Upper lobe of right lung (tissue), 1 donor: Measurements from ENCODE around the gene RNF220. TPM values are rescaled to one million over a fixed set of nuclear protein-coding genes. Genes with fewer than 3 reads are reported as not detected.

Source experiments
- ATAC-seq: fragments of 200-7000 bp; cut with Tn5 transposase; one replicate; pipeline ENCODE4 v1.9.1; 2020; ENCODE audit warnings: mild to moderate bottlenecking, moderate library complexity
- DNase-seq: peaks from one replicate; pipeline ENCODE4 v3.0.0-alpha.2; 2020
- H3K27ac ChIP-seq: fragments of 200-600 bp; one replicate; pipeline ENCODE4 v1.8.0; 2022
- H3K27me3 ChIP-seq: fragments of 200-600 bp; one replicate; pipeline ENCODE4 v1.8.0; 2022; ENCODE audit warnings: mild to moderate bottlenecking
- H3K36me3 ChIP-seq: fragments of 200-600 bp; one replicate; pipeline ENCODE4 v1.8.0; 2022
- H3K4me1 ChIP-seq: fragments of 200-600 bp; one replicate; pipeline ENCODE4 v1.8.0; 2022
- H3K4me3 ChIP-seq: fragments of 200-600 bp; one replicate; pipeline ENCODE4 v1.8.0; 2022; ENCODE audit warnings: mild to moderate bottlenecking
- H3K9me3 ChIP-seq: fragments of 200-600 bp; one replicate; pipeline ENCODE4 v1.8.0; 2022
- intact Hi-C: fragments of 100-400 bp; cut with DNase I; formaldehyde crosslinking; loops from one replicate; pipeline ENCODE4 v1.11.0; 2022
- total RNA-seq: library from RNA; stranded (reverse); fragmentation: NEBNext Ultra II Directional; extraction: Animal tissue kit (Norgen Biotek cat#: 25700); gene quantifications from one replicate; pipeline ENCODE4 v1.2.1, GENCODE V29; 2021
- TF ChIP-seq, protein P1 (sequence below): fragments of 200-600 bp; IDR thresholded peaks from one replicate; pipeline ENCODE4 v1.8.0; 2022; ENCODE audit warnings: antibody characterized with exemption
- donor health status: DM: no; HTN: yes; CAD: no; lungs with severe emphysema.

Gene RNF220
- total RNA-seq, 1 donor from 2014 or later = 72.6 TPM

- TF ChIP-seq, protein P1, sequence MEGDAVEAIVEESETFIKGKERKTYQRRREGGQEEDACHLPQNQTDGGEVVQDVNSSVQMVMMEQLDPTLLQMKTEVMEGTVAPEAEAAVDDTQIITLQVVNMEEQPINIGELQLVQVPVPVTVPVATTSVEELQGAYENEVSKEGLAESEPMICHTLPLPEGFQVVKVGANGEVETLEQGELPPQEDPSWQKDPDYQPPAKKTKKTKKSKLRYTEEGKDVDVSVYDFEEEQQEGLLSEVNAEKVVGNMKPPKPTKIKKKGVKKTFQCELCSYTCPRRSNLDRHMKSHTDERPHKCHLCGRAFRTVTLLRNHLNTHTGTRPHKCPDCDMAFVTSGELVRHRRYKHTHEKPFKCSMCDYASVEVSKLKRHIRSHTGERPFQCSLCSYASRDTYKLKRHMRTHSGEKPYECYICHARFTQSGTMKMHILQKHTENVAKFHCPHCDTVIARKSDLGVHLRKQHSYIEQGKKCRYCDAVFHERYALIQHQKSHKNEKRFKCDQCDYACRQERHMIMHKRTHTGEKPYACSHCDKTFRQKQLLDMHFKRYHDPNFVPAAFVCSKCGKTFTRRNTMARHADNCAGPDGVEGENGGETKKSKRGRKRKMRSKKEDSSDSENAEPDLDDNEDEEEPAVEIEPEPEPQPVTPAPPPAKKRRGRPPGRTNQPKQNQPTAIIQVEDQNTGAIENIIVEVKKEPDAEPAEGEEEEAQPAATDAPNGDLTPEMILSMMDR = no peak
- no peak for DNase-seq
- H3K4me1 ChIP-seq = no peaks in the 10 kb centered on the region
- no peaks in the 10 kb centered on the region for H3K36me3 ChIP-seq
- no peak for ATAC-seq
- no peak overlapping the region for H3K4me3 ChIP-seq
- no peaks in the 10 kb centered on the region for H3K27me3 ChIP-seq
- intact Hi-C loops = no loop called here
- no peaks in the 10 kb centered on the region for H3K9me3 ChIP-seq
- H3K27ac ChIP-seq = no peak overlapping the region
Observed at GRCh38 chr1:44534771-44535170, 129.7 kb downstream of the RNF220 start.

GRCh38 chr1:44536357-44537209 lies 131.5 kb downstream of the RNF220 start:
- intact Hi-C loops = no loop called here
- TF ChIP-seq, protein P1 = no peak
- Histone ChIP-seq H3K4me3 (no peak overlapping the region), H3K9me3 (no peaks in the 10 kb centered on the region), H3K27me3 (no peaks in the 10 kb centered on the region), H3K4me1 (no peaks in the 10 kb centered on the region), H3K36me3 (no peaks in the 10 kb centered on the region), H3K27ac (no peak overlapping the region)
- ATAC-seq = no peak
- no peak for DNase-seq

DNA sequence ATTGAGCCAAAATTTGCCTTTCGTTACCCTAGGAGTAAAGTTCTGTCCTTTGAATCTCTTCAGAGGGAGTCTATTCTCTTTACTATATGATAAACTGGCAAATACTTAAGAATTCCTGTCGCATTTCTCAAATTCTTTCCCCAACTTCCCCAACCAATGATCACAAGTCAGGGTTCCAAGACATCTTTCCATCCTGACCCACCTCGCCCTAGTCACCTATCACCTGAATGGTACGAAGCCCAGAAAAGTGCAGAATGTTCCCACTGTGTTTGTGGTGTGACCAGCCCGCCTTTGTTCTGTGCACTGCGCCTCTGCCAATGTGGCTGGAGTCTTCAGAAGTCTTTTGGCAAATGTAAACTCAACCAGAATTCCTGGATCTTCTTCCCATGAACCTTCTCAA lies 132.5 kb downstream of the RNF220 start:
- no peak for ATAC-seq

DNA sequence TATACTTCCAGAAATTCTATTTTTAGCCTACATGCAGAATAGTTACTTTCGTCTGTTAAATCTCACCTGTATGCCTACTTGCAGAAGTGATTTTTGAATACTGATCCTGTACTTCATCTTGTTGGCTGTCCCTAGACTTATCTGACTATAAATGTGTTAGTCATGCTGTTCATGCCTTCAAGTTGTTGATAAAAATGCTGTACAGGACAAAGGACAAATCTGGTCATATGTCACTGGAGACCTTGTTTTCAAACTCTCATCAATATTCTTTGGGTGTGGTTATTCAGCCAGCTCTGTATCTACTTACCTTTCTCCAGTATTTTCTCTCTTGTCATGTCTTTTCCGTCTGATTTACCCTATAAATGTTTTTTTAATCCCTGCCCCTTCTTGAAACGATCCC lies 132.9 kb downstream of the RNF220 start:
- Histone ChIP-seq H3K4me1 (no peaks in the 10 kb centered on the region), H3K4me3 (no peak overlapping the region), H3K36me3 (no peaks in the 10 kb centered on the region), H3K27ac (no peak overlapping the region), H3K9me3 (no peaks in the 10 kb centered on the region), H3K27me3 (peaks cover 4% of the 10 kb centered on the region)
- DNase-seq (no peak), ATAC-seq (no peak)
- intact Hi-C loops = no loop called here
- TF ChIP-seq, protein P1 = no peak

More for the DNA sequence above, 132.5 kb downstream of the RNF220 start:
- peaks cover under 1% of the 10 kb centered on the region for H3K27me3 ChIP-seq
- no peaks in the 10 kb centered on the region for H3K4me1 ChIP-seq
- no peak overlapping the region for H3K4me3 ChIP-seq
- no peaks in the 10 kb centered on the region for H3K9me3 ChIP-seq
- no peak for DNase-seq
- TF ChIP-seq, protein P1 = no peak
- H3K36me3 ChIP-seq = no peaks in the 10 kb centered on the region
- H3K27ac ChIP-seq = no peak overlapping the region
- intact Hi-C loops = no loop called here

DNA sequence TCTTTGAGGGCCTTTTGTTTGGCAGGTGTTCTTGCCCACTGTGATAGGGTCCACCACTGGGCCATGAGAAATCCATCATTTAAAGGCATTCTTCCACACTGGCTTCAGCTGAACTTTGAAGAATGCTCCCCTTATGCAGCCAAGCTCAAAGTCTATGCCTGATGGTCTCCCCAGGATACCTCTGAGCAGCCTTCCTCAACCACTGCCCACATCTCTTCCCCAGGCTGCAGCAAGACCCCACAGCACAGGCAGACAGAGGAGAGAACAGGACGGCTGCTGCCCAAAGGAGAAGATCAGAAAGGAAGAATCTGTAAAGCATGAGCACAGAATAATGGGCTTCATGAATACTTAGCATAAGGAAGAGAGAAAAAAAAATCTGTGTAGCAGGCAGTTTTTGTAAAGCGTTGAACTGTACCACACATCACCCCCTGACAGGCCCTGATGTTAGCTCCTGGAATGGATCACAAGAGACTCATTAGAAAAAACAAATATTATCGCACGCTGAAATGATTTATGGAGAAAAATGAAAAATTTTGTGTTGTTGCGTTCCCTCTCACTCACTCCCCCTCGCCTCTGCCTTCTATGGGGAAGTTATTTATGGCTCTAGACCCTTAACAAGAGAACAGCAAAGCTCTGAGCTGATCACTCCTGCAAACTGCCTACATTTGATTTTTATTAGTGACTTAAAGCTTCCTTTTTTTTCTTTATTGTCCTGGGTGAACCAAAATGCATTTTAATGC lies 135.1 kb downstream of the RNF220 start:
- Histone ChIP-seq H3K9me3 (no peaks in the 10 kb centered on the region), H3K4me3 (no peak overlapping the region), H3K27me3 (peaks cover 11% of the 10 kb centered on the region), H3K4me1 (no peaks in the 10 kb centered on the region), H3K27ac (no peak overlapping the region), H3K36me3 (no peaks in the 10 kb centered on the region)
- DNase-seq (no peak), ATAC-seq (no peak)
- TF ChIP-seq, protein P1 = no peak
- intact Hi-C loops = no loop called here
